Mesendoderm (in vitro differentiated cells): ENCODE data around the gene ERP44.

ENCODE experiments used
- DNase-seq: peaks from one replicate; pipeline ENCODE4 v3.0.0; 2013
- H2AK5ac ChIP-seq: 2 replicates; pipeline ENCODE4 v1.6.1; 2013; ENCODE audit warnings: low read length, inconsistent platforms
- H2BK120ac ChIP-seq: 2 replicates; pipeline ENCODE4 v1.6.1; 2013; ENCODE audit warnings: low read depth, mild to moderate bottlenecking, low read length, moderate library complexity, mixed read lengths
- H2BK15ac ChIP-seq: replicated peaks from 2 replicates; pipeline ENCODE4 v1.6.1; 2013; ENCODE audit warnings: low read depth, mild to moderate bottlenecking, moderate library complexity
- H2BK5ac ChIP-seq: 2 replicates; pipeline ENCODE4 v1.6.1; 2013; ENCODE audit warnings: low read length, inconsistent platforms
- H3K18ac ChIP-seq: 2 replicates; pipeline ENCODE4 v1.6.1; 2013; ENCODE audit warnings: mild to moderate bottlenecking, low read length, mixed read lengths
- H3K23ac ChIP-seq: one replicate; pipeline ENCODE4 v1.6.1; 2013; ENCODE audit warnings: low read length
- H3K27ac ChIP-seq: 2 replicates; pipeline ENCODE4 v1.5.1; 2013; ENCODE audit warnings: low read depth, mild to moderate bottlenecking, inconsistent platforms, low read length, moderate library complexity
- H3K27me3 ChIP-seq: 2 replicates; pipeline ENCODE4 v1.6.1; 2013; ENCODE audit warnings: low read length, control low read depth, mild to moderate bottlenecking, inconsistent platforms; ENCODE audit not compliant: insufficient read depth, poor library complexity
- H3K36me3 ChIP-seq: 2 replicates; pipeline ENCODE4 v1.6.1; 2013; ENCODE audit warnings: low read length, inconsistent platforms; ENCODE audit not compliant: control insufficient read depth, insufficient read depth
- H3K4ac ChIP-seq: one replicate; pipeline ENCODE4 v1.6.1; 2013; ENCODE audit warnings: low read depth, mild to moderate bottlenecking, low read length, moderate library complexity
- H3K4me1 ChIP-seq: 2 replicates; pipeline ENCODE4 v1.6.1; 2013; ENCODE audit warnings: low read depth, low read length, inconsistent platforms; ENCODE audit not compliant: control insufficient read depth
- H3K4me2 ChIP-seq: 2 replicates; pipeline ENCODE4 v1.6.1; 2013; ENCODE audit warnings: low read length
- H3K4me3 ChIP-seq: 2 replicates; pipeline ENCODE4 v1.5.1; 2013; ENCODE audit warnings: mild to moderate bottlenecking, low read length
- H3K56ac ChIP-seq: one replicate; pipeline ENCODE4 v1.6.1; 2013; ENCODE audit warnings: low read length
- H3K79me1 ChIP-seq: 2 replicates; pipeline ENCODE4 v1.6.1; 2013; ENCODE audit warnings: low read length, inconsistent platforms
- H3K79me2 ChIP-seq: 2 replicates; pipeline ENCODE4 v1.6.1; 2013; ENCODE audit warnings: mild to moderate bottlenecking, low read length; ENCODE audit not compliant: control insufficient read depth, insufficient read depth
- H3K9ac ChIP-seq: 2 replicates; pipeline ENCODE4 v1.6.1; 2013; ENCODE audit warnings: low read length, inconsistent platforms
- H4K5ac ChIP-seq: one replicate; pipeline ENCODE4 v1.6.1; 2013; ENCODE audit warnings: low read length
- H4K8ac ChIP-seq: one replicate; pipeline ENCODE4 v1.6.1; 2013; ENCODE audit warnings: low read depth, mild to moderate bottlenecking, control low read depth, low read length, moderate library complexity
- WGBS: extraction: QIAGEN DNeasy Blood & Tissue Kit; methylation state at CpG from one replicate; pipeline ENCODE4 v1.1.7; 2013; ENCODE audit warnings: low lambda C conversion rate, missing lambda C conversion rate; ENCODE audit not compliant: insufficient coverage; ENCODE audit errors: extremely low coverage; 5-methylcytosine and 5-hydroxymethylcytosine counted together

Gene ERP44

DNA sequence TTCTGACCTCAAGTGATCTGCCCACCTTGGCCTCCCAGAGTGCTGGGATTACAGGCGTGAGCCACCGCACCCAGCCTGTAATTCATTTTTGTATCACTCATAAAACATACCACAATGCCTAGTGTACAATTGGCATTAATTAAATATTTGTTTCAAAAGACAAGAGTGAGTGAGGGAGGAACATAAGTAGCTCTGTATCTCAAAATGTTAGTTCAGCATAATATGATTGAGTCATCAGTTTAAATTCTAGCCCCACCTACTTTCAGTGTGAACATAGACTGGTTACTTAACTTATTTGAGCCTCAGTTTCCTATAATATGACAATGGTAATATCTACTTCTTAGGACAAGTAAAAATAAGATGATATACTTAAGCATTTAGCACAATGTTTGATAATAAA is 27.1 kb upstream of the ERP44 start:
- H3K4me1 ChIP-seq = no peaks in the 10 kb centered on the region
- no peak overlapping the region for H2AK5ac ChIP-seq
- H3K4me2 ChIP-seq = no peak overlapping the region
- H3K23ac ChIP-seq = no peak overlapping the region
- no peak overlapping the region for H2BK5ac ChIP-seq
- H3K4ac ChIP-seq = no peak overlapping the region
- H4K8ac ChIP-seq = no peak overlapping the region
- no peaks in the 10 kb centered on the region for H3K27me3 ChIP-seq
- H3K18ac ChIP-seq = no peak overlapping the region
- H3K4me3 ChIP-seq = no peak overlapping the region
- no peak overlapping the region for H3K27ac ChIP-seq
- H3K79me2 ChIP-seq = no peaks in the 10 kb centered on the region
- H3K56ac ChIP-seq = no peak overlapping the region
- H3K9ac ChIP-seq = no peak overlapping the region
- no peak overlapping the region for H2BK15ac ChIP-seq
- no peaks in the 10 kb centered on the region for H3K36me3 ChIP-seq
- no peaks in the 10 kb centered on the region for H3K79me1 ChIP-seq
- no peak overlapping the region for H2BK120ac ChIP-seq
- DNase-seq = no peak
- H4K5ac ChIP-seq = no peak overlapping the region
- WGBS = no CpG with 5 or more reads among the region's 2 CpGs

- Histone ChIP-seq H3K56ac (no peak overlapping the region), H3K4me3 (no peak overlapping the region), H3K27me3 (no peaks in the 10 kb centered on the region), H3K27ac (no peak overlapping the region), H2BK120ac (no peak overlapping the region), H3K4ac (no peak overlapping the region), H3K18ac (no peak overlapping the region), H3K23ac (no peak overlapping the region), H2BK5ac (no peak overlapping the region), H3K4me2 (no peak overlapping the region), H4K8ac (no peak overlapping the region), H2AK5ac (no peak overlapping the region), H3K79me2 (no peaks in the 10 kb centered on the region), H3K9ac (no peak overlapping the region), H3K36me3 (no peaks in the 10 kb centered on the region), H4K5ac (no peak overlapping the region), H3K79me1 (no peaks in the 10 kb centered on the region), H2BK15ac (no peak overlapping the region), H3K4me1 (no peaks in the 10 kb centered on the region)
- DNase-seq = no peak
- WGBS = no CpG with 5 or more reads among the region's 2 CpGs
Measured at GRCh38 chr9:100125236-100125635, 26.4 kb upstream of the ERP44 start.

DNA sequence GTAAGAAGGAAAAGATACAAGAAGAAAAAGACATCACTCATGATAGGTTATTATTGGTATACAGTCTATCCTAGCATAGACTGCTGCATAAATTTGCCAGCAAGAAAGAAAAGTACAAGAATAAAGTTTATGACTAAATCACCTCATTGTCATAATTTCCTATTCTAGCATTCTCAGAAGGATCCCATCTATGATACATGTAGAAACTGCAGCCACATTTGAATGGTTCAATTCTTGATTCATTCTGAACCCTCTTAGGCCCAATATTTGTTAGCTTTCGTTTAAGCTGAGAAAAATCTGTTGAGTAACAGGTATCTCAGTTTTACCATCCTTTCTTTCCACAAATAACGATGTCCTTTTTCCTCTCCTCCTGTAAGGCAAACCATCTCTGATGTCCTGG is 21.5 kb upstream of the ERP44 start:
- no CpG with 5 or more reads among the region's 2 CpGs for WGBS
- Histone ChIP-seq H3K18ac (no peak overlapping the region), H3K79me2 (no peaks in the 10 kb centered on the region), H4K8ac (no peak overlapping the region), H3K9ac (no peak overlapping the region), H3K27ac (no peak overlapping the region), H3K4me2 (no peak overlapping the region), H3K4me1 (no peaks in the 10 kb centered on the region), H3K56ac (no peak overlapping the region), H3K36me3 (no peaks in the 10 kb centered on the region), H2BK5ac (no peak overlapping the region), H3K23ac (no peak overlapping the region), H2BK15ac (no peak overlapping the region), H3K4me3 (no peak overlapping the region), H2BK120ac (no peak overlapping the region), H3K27me3 (no peaks in the 10 kb centered on the region), H3K4ac (no peak overlapping the region), H4K5ac (no peak overlapping the region), H3K79me1 (no peaks in the 10 kb centered on the region), H2AK5ac (no peak overlapping the region)
- no peak for DNase-seq

DNA sequence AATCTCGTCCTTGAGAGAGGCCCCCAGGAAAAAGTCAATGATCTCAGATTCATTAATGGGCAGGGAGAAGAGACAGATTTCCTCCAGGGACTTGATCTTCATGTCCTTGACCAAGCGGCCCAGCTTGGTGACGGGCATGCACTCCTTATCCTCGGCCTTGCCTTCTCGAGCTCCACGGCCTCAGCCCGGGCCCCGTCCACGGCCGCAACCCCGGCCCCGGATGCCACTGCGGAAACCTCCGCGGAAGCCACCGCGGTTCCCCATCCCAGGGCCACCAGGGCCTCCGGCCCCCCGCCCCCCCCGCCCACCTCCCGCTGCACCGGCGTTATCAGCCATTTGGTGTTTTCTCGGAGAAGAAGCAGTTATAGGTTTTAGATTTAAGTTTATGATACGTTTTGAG is 18.5 kb upstream of the ERP44 start:
- Histone ChIP-seq H3K56ac (no peak overlapping the region), H2AK5ac (no peak overlapping the region), H3K27ac (no peak overlapping the region), H3K9ac (no peak overlapping the region), H2BK5ac (no peak overlapping the region), H3K79me1 (no peaks in the 10 kb centered on the region), H3K79me2 (no peaks in the 10 kb centered on the region), H3K23ac (no peak overlapping the region), H3K4me3 (no peak overlapping the region), H2BK120ac (no peak overlapping the region), H3K27me3 (no peaks in the 10 kb centered on the region), H4K5ac (no peak overlapping the region), H3K4me1 (no peaks in the 10 kb centered on the region), H3K18ac (no peak overlapping the region), H4K8ac (no peak overlapping the region), H3K4ac (no peak overlapping the region), H3K4me2 (no peak overlapping the region), H2BK15ac (no peak overlapping the region), H3K36me3 (no peaks in the 10 kb centered on the region)
- 100% methylated on average over 2 of the region's 25 CpGs for WGBS
- DNase-seq = no peak

DNA sequence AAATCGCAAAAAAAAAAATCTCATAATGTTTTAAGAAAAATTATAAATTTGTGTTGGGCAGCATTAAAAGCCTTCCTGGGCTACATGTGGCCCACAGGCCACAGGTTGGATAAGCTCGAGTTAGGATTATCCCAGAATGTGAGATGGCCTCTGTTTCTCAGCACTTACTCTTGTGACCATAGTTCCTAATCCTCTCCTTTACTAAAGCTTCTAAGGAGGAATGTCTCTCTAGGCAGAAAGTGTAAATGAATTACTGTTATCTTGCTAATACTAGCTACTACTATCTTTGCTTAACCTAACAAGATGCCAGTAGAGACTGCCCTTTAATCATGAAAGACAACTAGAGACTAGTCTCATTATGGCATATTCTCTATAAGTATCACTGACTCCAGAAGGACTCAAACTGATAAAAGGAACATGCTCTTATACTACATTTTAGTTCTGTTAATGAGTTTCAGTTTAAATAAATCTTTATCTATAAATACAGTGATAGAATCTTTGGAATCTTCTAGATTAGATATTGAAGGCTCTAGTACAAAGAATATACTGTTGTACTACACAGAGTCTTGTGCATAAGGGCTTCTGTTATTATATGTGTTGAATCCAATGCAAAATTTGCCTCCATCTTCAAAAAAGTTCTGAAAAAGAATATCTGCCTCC is 14.0 kb upstream of the ERP44 start:
- Histone ChIP-seq H3K27me3 (no peaks in the 10 kb centered on the region), H4K8ac (no peak overlapping the region), H3K4ac (no peak overlapping the region), H3K4me2 (no peak overlapping the region), H3K56ac (no peak overlapping the region), H3K79me1 (no peaks in the 10 kb centered on the region), H3K36me3 (no peaks in the 10 kb centered on the region), H3K9ac (no peak overlapping the region), H2BK120ac (no peak overlapping the region), H2AK5ac (no peak overlapping the region), H3K23ac (no peak overlapping the region), H3K4me3 (no peak overlapping the region), H2BK5ac (no peak overlapping the region), H3K79me2 (no peaks in the 10 kb centered on the region), H2BK15ac (no peak overlapping the region), H4K5ac (no peak overlapping the region), H3K27ac (no peak overlapping the region), H3K18ac (no peak overlapping the region), H3K4me1 (no peaks in the 10 kb centered on the region)
- WGBS = no CpG with 5 or more reads among the region's 2 CpGs
- peak; percentile 86 for DNase-seq

- Histone ChIP-seq H3K18ac (no peak overlapping the region), H3K4me2 (no peak overlapping the region), H2BK120ac (no peak overlapping the region), H3K27ac (no peak overlapping the region), H3K4me3 (no peak overlapping the region), H3K79me1 (no peaks in the 10 kb centered on the region), H3K56ac (no peak overlapping the region), H3K36me3 (no peaks in the 10 kb centered on the region), H4K8ac (no peak overlapping the region), H3K27me3 (no peaks in the 10 kb centered on the region), H3K23ac (no peak overlapping the region), H3K4ac (no peak overlapping the region), H2AK5ac (no peak overlapping the region), H3K9ac (no peak overlapping the region), H3K4me1 (no peaks in the 10 kb centered on the region), H2BK5ac (no peak overlapping the region), H2BK15ac (no peak overlapping the region), H4K5ac (no peak overlapping the region), H3K79me2 (no peaks in the 10 kb centered on the region)
- WGBS = no CpG with 5 or more reads among the region's 4 CpGs
- no peak for DNase-seq
Measured at GRCh38 chr9:100111235-100111634, 12.4 kb upstream of the ERP44 start.
